ENCODE data around the gene FUT8.

Gene FUT8

GRCh38 chr14:65755331-65755730 is 342.8 kb downstream of the FUT8 start:
- no peak overlapping the region for H3K4me3 ChIP-seq (ENCODE audit: low read length)
- H3K36me3 ChIP-seq (ENCODE audit: insufficient read depth, low read depth, low read length) = no peaks in the 10 kb centered on the region
- H3K4me1 ChIP-seq (ENCODE audit: insufficient read depth, low read length) = no peaks in the 10 kb centered on the region

DNA sequence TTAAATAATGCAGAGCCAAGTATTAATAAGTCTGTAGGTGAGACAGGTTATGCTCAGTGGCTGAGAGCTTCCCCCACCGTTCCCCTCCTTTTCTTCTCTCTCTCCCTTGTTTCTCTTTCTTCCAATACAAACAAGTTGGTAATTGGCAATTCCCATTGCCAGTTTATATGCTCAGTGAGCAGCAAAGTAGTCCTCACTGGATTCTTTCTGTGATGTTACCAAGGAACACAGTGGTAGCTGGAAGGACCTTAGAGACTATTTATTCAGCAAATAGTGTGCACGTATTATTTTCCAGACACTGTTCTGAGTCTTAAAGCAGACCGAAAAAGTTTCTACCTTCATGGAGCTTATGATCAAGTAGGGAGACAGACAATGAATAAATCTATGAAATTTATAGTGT is 344.4 kb downstream of the FUT8 start:
- H3K4me3 ChIP-seq (ENCODE audit: low read length) = no peak overlapping the region
- no peak overlapping the region for H3K9ac ChIP-seq (ENCODE audit: low read depth, low read length)
- no peak overlapping the region for H3K27ac ChIP-seq (ENCODE audit: low read length)
- no peaks in the 10 kb centered on the region for H3K4me1 ChIP-seq (ENCODE audit: insufficient read depth, low read length)
- H3K36me3 ChIP-seq (ENCODE audit: insufficient read depth, low read depth, low read length) = no peaks in the 10 kb centered on the region
- no peaks in the 10 kb centered on the region for H3K9me3 ChIP-seq (ENCODE audit: insufficient read depth, low read depth, low read length)
- H3K27me3 ChIP-seq (ENCODE audit: insufficient read depth, low read length) = no peaks in the 10 kb centered on the region

More at GRCh38 chr14:65755331-65755730, 342.8 kb downstream of the FUT8 start:
- Histone ChIP-seq H3K27ac (ENCODE audit: low read length) (no peak overlapping the region), H3K9ac (ENCODE audit: low read depth, low read length) (no peak overlapping the region), H3K27me3 (ENCODE audit: insufficient read depth, low read length) (no peaks in the 10 kb centered on the region), H3K9me3 (ENCODE audit: insufficient read depth, low read depth, low read length) (no peaks in the 10 kb centered on the region)

DNA sequence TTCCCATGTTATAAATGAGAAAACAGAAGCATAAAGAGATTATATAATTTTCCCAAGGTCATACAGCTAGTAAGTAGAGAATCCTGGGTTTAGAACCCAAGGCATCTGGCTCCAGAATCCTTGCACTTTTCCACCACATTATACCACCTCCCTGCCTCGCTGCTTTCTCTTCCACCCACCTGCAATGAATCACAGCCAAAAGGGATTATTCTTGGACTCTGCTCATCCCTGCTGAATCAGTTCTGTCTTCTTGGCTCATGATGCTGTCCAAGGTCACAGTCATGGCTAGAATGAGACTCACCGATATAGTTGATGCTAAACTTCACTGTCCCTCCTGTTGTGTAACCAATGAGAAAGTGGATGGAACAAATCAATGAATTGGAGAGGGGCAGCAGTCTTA is 356.6 kb downstream of the FUT8 start:
- Histone ChIP-seq H3K4me3 (ENCODE audit: low read length) (no peak overlapping the region), H3K9ac (ENCODE audit: low read depth, low read length) (no peak overlapping the region), H3K27me3 (ENCODE audit: insufficient read depth, low read length) (no peaks in the 10 kb centered on the region), H3K36me3 (ENCODE audit: insufficient read depth, low read depth, low read length) (no peaks in the 10 kb centered on the region), H3K4me1 (ENCODE audit: insufficient read depth, low read length) (no peaks in the 10 kb centered on the region), H3K9me3 (ENCODE audit: insufficient read depth, low read depth, low read length) (no peaks in the 10 kb centered on the region), H3K27ac (ENCODE audit: low read length) (no peak overlapping the region)

DNA sequence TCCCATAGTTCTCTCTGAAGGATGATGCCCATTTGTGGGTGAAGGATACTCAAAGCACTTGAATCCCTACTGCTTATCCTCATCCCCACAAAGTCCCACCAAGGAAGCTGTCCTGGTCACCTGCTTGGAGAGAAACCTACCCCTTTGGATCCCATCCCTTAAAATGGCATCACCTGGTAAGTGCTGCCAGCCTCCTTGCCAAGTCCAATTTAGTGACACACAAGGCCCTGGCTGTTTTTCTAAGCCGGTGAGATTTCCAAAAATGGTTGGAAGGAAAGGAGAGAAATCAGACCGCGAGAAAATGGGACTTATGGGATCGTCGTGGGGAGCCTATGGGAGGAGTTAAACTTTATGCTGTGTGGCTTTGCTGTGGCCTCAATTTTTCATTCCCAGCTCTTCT is 358.2 kb downstream of the FUT8 start:
- no peak overlapping the region for H3K9ac ChIP-seq (ENCODE audit: low read depth, low read length)
- no peak overlapping the region for H3K4me3 ChIP-seq (ENCODE audit: low read length)
- no peak overlapping the region for H3K27ac ChIP-seq (ENCODE audit: low read length)
- no peaks in the 10 kb centered on the region for H3K36me3 ChIP-seq (ENCODE audit: insufficient read depth, low read depth, low read length)
- H3K4me1 ChIP-seq (ENCODE audit: insufficient read depth, low read length) = no peaks in the 10 kb centered on the region
- no peaks in the 10 kb centered on the region for H3K9me3 ChIP-seq (ENCODE audit: insufficient read depth, low read depth, low read length)
- no peaks in the 10 kb centered on the region for H3K27me3 ChIP-seq (ENCODE audit: insufficient read depth, low read length)

DNA sequence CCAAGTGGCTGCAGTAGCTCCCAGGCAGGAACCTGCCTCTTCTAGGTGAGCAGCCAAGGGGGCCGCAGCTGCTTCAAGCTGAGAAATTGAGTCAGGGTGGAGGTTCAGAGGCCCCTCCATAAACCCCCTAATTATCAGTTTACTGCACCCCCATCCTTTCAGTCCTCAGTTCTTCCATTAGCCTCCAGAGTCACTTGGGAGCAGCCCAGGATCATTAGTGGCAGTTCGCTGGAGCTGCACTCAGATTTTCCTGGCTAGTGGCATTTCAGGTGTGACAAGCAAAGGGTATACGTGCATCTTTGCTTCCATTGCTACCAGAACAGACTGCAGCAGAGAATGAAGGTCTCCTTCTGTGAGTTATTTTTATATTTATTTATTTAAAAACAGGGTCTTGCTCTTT is 358.7 kb downstream of the FUT8 start:
- Histone ChIP-seq H3K27me3 (ENCODE audit: insufficient read depth, low read length) (no peaks in the 10 kb centered on the region), H3K4me3 (ENCODE audit: low read length) (no peak overlapping the region)

DNA sequence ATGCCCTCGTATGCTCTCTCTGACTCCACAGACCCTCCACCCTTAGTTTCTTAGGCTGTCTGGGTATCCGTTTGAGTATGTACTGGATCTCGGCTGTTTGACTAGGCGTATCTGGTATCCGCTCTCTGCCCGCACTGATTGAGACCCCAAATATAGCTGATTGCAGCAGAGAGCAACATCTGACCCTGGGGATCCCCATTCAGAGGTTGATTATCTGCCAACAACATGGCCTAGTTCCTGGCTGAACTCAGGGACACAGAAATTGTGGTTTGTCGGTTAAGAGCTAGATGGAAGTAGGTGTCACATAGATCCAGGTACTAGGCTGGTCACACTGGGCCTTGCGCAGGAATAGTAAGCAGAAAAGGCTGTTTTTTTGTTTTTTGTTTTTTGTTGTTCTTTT is 359.9 kb downstream of the FUT8 start:
- Histone ChIP-seq H3K27me3 (ENCODE audit: insufficient read depth, low read length) (no peaks in the 10 kb centered on the region), H3K9me3 (ENCODE audit: insufficient read depth, low read depth, low read length) (no peaks in the 10 kb centered on the region), H3K4me1 (ENCODE audit: insufficient read depth, low read length) (no peaks in the 10 kb centered on the region), H3K27ac (ENCODE audit: low read length) (no peak overlapping the region), H3K36me3 (ENCODE audit: insufficient read depth, low read depth, low read length) (no peaks in the 10 kb centered on the region), H3K4me3 (ENCODE audit: low read length) (no peak overlapping the region), H3K9ac (ENCODE audit: low read depth, low read length) (no peak overlapping the region)

More for the DNA sequence above, 358.7 kb downstream of the FUT8 start:
- no peak overlapping the region for H3K9ac ChIP-seq (ENCODE audit: low read depth, low read length)
- H3K9me3 ChIP-seq (ENCODE audit: insufficient read depth, low read depth, low read length) = no peaks in the 10 kb centered on the region
- H3K27ac ChIP-seq (ENCODE audit: low read length) = no peak overlapping the region
- no peaks in the 10 kb centered on the region for H3K4me1 ChIP-seq (ENCODE audit: insufficient read depth, low read length)
- no peaks in the 10 kb centered on the region for H3K36me3 ChIP-seq (ENCODE audit: insufficient read depth, low read depth, low read length)

DNA sequence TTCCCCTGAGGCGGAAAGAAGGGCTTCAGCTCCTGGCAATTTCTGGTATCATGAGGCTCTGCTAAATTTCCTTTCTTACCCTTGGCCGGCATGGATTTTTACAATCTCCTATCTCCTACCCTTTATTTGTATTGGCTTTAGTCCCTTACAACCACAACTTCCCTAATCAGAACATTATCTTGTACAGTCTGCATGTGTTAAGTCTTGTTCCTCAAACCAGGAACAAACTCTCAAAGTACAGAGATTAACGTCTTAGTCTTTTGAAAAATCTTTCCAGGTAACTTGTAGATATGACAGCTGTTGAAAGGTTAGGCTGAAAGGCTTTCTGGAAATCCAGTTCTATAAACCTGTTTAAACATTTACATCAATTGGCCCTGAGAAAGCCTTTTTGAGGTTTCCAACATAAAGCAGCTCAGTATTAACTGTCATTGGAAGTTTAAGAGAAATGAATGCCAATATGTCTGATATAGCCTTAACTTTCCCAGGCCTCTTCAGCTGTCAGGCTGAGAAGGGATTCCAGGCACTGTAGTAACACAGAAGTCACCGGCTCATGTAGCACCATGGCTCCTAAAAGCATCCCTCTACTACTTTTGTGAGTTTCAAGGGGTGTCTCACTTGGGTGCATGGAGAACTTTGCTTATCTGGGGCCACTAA is 360.5 kb downstream of the FUT8 start:
- H3K9ac ChIP-seq (ENCODE audit: low read depth, low read length) = no peak overlapping the region
- no peaks in the 10 kb centered on the region for H3K36me3 ChIP-seq (ENCODE audit: insufficient read depth, low read depth, low read length)
- no peaks in the 10 kb centered on the region for H3K4me1 ChIP-seq (ENCODE audit: insufficient read depth, low read length)
- no peaks in the 10 kb centered on the region for H3K27me3 ChIP-seq (ENCODE audit: insufficient read depth, low read length)
- no peak overlapping the region for H3K27ac ChIP-seq (ENCODE audit: low read length)
- H3K9me3 ChIP-seq (ENCODE audit: insufficient read depth, low read depth, low read length) = no peaks in the 10 kb centered on the region
- no peak overlapping the region for H3K4me3 ChIP-seq (ENCODE audit: low read length)

GRCh38 chr14:65774041-65774440 is 361.5 kb downstream of the FUT8 start:
- no peaks in the 10 kb centered on the region for H3K27me3 ChIP-seq (ENCODE audit: insufficient read depth, low read length)
- H3K9ac ChIP-seq (ENCODE audit: low read depth, low read length) = no peak overlapping the region
- H3K4me3 ChIP-seq (ENCODE audit: low read length) = no peak overlapping the region
- no peaks in the 10 kb centered on the region for H3K9me3 ChIP-seq (ENCODE audit: insufficient read depth, low read depth, low read length)
- H3K4me1 ChIP-seq (ENCODE audit: insufficient read depth, low read length) = no peaks in the 10 kb centered on the region
- H3K36me3 ChIP-seq (ENCODE audit: insufficient read depth, low read depth, low read length) = no peaks in the 10 kb centered on the region
- H3K27ac ChIP-seq (ENCODE audit: low read length) = no peak overlapping the region

GRCh38 chr14:65776193-65776852 is 363.8 kb downstream of the FUT8 start:
- H3K4me1 ChIP-seq (ENCODE audit: insufficient read depth, low read length) = no peaks in the 10 kb centered on the region
- H3K4me3 ChIP-seq (ENCODE audit: low read length) = no peak overlapping the region
- H3K27ac ChIP-seq (ENCODE audit: low read length) = no peak overlapping the region
- H3K9me3 ChIP-seq (ENCODE audit: insufficient read depth, low read depth, low read length) = no peaks in the 10 kb centered on the region
- no peaks in the 10 kb centered on the region for H3K36me3 ChIP-seq (ENCODE audit: insufficient read depth, low read depth, low read length)
- no peak overlapping the region for H3K9ac ChIP-seq (ENCODE audit: low read depth, low read length)
- no peaks in the 10 kb centered on the region; the same call in 1 of the 2 replicates for H3K27me3 ChIP-seq (ENCODE audit: insufficient read depth, low read length)

- no peaks in the 10 kb centered on the region for H3K9me3 ChIP-seq (ENCODE audit: insufficient read depth, low read depth, low read length)
- no peak overlapping the region for H3K4me3 ChIP-seq (ENCODE audit: low read length)
- H3K4me1 ChIP-seq (ENCODE audit: insufficient read depth, low read length) = no peaks in the 10 kb centered on the region
- H3K27me3 ChIP-seq (ENCODE audit: insufficient read depth, low read length) = no peaks in the 10 kb centered on the region; the same call in 1 of the 2 replicates
- H3K36me3 ChIP-seq (ENCODE audit: insufficient read depth, low read depth, low read length) = no peaks in the 10 kb centered on the region
- H3K27ac ChIP-seq (ENCODE audit: low read length) = no peak overlapping the region
- no peak overlapping the region for H3K9ac ChIP-seq (ENCODE audit: low read depth, low read length)
These were observed 368.0 kb downstream of the FUT8 start for GRCh38 chr14:65780566-65780965.

- Histone ChIP-seq H3K4me1 (ENCODE audit: insufficient read depth, low read length) (no peaks in the 10 kb centered on the region), H3K4me3 (ENCODE audit: low read length) (no peak overlapping the region), H3K9ac (ENCODE audit: low read depth, low read length) (no peak overlapping the region), H3K36me3 (ENCODE audit: insufficient read depth, low read depth, low read length) (no peaks in the 10 kb centered on the region), H3K27ac (ENCODE audit: low read length) (no peak overlapping the region), H3K27me3 (ENCODE audit: insufficient read depth, low read length) (no peaks in the 10 kb centered on the region; the same call in 1 of the 2 replicates), H3K9me3 (ENCODE audit: insufficient read depth, low read depth, low read length) (no peaks in the 10 kb centered on the region)
These were observed 370.6 kb downstream of the FUT8 start for GRCh38 chr14:65783101-65783500.

GRCh38 chr14:65783576-65783975 is 371.0 kb downstream of the FUT8 start:
- Histone ChIP-seq H3K9ac (ENCODE audit: low read depth, low read length) (no peak overlapping the region), H3K27ac (ENCODE audit: low read length) (no peak overlapping the region), H3K4me1 (ENCODE audit: insufficient read depth, low read length) (no peaks in the 10 kb centered on the region), H3K4me3 (ENCODE audit: low read length) (no peak overlapping the region), H3K9me3 (ENCODE audit: insufficient read depth, low read depth, low read length) (no peaks in the 10 kb centered on the region), H3K27me3 (ENCODE audit: insufficient read depth, low read length) (no peaks in the 10 kb centered on the region; the same call in 1 of the 2 replicates), H3K36me3 (ENCODE audit: insufficient read depth, low read depth, low read length) (no peaks in the 10 kb centered on the region)
